AG10803 (cell line): ENCODE results near the gene CD6.

Source experiments
- DNase-seq: peaks from one replicate; pipeline ENCODE4 v3.0.0; 2010; ENCODE audit warnings: low read depth
- H3K4me3 ChIP-seq: 2 replicates; pipeline ENCODE4 v1.5.1; 2011; ENCODE audit warnings: mild to moderate bottlenecking, low read length, control low read depth
- TF ChIP-seq, protein P1 (sequence below): conservative IDR thresholded peaks from 2 replicates; pipeline ENCODE4 v1.5.1; 2011; ENCODE audit warnings: mild to moderate bottlenecking, low read length, control low read depth, inconsistent platforms

Gene CD6

DNA sequence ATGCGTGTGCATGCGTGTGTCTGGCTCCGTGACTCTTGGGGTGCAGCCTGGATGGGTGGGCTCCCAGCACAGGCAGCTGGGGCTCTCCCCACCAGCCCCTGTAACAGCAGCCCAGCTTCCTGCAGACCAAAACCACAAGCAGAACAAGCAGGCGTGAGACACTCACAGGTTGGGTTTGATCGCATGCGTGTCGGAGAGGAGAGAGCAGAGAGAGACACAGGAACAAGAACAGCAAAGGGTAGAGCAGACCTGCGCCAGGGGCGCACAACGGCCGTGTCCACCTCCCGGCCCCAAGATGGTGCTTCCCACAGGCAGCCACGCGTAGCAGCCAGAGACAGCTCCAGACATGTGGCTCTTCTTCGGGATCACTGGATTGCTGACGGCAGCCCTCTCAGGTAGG is at the start of gene CD6:
Gene CD6 (plus strand): TSS at position 161 of the 400 bp plus-strand sequence. CDS start 186 bp downstream, at position 347.
- TF ChIP-seq, protein P1, sequence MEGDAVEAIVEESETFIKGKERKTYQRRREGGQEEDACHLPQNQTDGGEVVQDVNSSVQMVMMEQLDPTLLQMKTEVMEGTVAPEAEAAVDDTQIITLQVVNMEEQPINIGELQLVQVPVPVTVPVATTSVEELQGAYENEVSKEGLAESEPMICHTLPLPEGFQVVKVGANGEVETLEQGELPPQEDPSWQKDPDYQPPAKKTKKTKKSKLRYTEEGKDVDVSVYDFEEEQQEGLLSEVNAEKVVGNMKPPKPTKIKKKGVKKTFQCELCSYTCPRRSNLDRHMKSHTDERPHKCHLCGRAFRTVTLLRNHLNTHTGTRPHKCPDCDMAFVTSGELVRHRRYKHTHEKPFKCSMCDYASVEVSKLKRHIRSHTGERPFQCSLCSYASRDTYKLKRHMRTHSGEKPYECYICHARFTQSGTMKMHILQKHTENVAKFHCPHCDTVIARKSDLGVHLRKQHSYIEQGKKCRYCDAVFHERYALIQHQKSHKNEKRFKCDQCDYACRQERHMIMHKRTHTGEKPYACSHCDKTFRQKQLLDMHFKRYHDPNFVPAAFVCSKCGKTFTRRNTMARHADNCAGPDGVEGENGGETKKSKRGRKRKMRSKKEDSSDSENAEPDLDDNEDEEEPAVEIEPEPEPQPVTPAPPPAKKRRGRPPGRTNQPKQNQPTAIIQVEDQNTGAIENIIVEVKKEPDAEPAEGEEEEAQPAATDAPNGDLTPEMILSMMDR, result no peak
- H3K4me3 ChIP-seq, result no peak within 1 kb of the TSS
- no peak for DNase-seq

- DNase-seq, result no peak
- H3K4me3 ChIP-seq, result no peak overlapping the region
- TF ChIP-seq, protein P1, result no peak
These were observed 49.6 kb upstream of the CD6 start for GRCh38 chr11:60921777-60922335.

DNA sequence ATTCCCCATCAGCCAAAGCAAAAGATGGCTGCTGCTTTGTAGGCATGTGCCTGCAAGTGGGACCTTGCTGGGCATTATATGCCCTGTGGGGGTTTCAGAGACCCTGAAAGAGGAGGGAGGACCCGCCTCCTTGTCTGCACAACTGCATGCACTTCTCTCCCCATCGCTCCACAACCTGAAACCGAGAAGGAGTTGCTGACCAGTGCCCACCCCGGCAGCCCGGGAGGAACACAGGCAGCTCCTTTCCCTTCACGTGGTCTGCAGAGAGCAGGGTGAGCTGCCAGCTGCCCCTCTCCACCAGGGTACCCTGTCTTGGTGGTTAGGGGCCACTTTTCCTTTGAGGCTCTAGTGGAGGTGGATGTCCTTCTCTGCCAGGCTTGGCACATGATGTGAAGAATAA is 48.6 kb upstream of the CD6 start:
- H3K4me3 ChIP-seq, result no peak overlapping the region
- TF ChIP-seq, protein P1, result no peak
- DNase-seq, result no peak

- TF ChIP-seq, protein P1, result no peak
- no peak for DNase-seq
- no peak overlapping the region for H3K4me3 ChIP-seq
These were observed 48.2 kb upstream of the CD6 start for GRCh38 chr11:60923326-60923725.

GRCh38 chr11:60923800-60924109 is 47.7 kb upstream of the CD6 start:
- H3K4me3 ChIP-seq, result peak overlapping the region; percentile 59
- TF ChIP-seq, protein P1, result no peak
- DNase-seq, result no peak

- peak within 1 kb of the TSS; percentile 59 for H3K4me3 ChIP-seq
- TF ChIP-seq, protein P1, result no peak
- DNase-seq, result peak; percentile 60
These were observed 47.2 kb upstream of the CD6 start, which contains the start of gene TMEM132A for GRCh38 chr11:60924110-60924905. TMEM132A (plus strand) TSS chr11:60924460; CDS start chr11:60924634, 174 bp downstream.
